Stomach (tissue), 9 donors: Measurements from ENCODE around the gene NAV1. TPM values are rescaled to one million over a fixed set of nuclear protein-coding genes. Genes with fewer than 3 reads are reported as not detected.

Experiments used
- DNase-seq, 2 donors: peaks; one replicate each; pipeline versions ENCODE4 v3.0.0 to v3.0.0-alpha.2; 2013 to 2019
- H3K27ac ChIP-seq, 5 donors: fragments of 200-600 bp in 4 of 5; sonication (generic) in 4 of 5; one replicate each; pipeline ENCODE4 v1.5.1; 2013 to 2019; ENCODE audit warnings: mild to moderate bottlenecking in 1 of 5, moderate library complexity in 1 of 5
- H3K27me3 ChIP-seq, 3 donors: fragments of 200-600 bp; sonication (generic); one replicate each; pipeline ENCODE4 v1.5.1; 2017 to 2019; ENCODE audit warnings: mixed run types in 1 of 3
- H3K36me3 ChIP-seq, 4 donors: fragments of 200-600 bp; sonication (generic); 1 replicate in 3 of 4; 2 replicates in 1 of 4; pipeline ENCODE4 v1.5.1; 2016 to 2019
- H3K4me1 ChIP-seq, 4 donors: fragments of 200-600 bp; sonication (generic); one replicate each; pipeline ENCODE4 v1.5.1; 2016 to 2019
- H3K4me3 ChIP-seq, 4 donors: fragments of 200-600 bp; sonication (generic) in 3 of 4; one replicate each; pipeline ENCODE4 v1.5.1; 2016 to 2019; ENCODE audit warnings: mild to moderate bottlenecking in 1 of 4
- H3K9me3 ChIP-seq, 4 donors: fragments of 200-600 bp; sonication (generic); one replicate each; pipeline ENCODE4 v1.5.1; 2016 to 2019
- CTCF ChIP-seq, 7 experiments: fragments of 450-650 bp in 4 of 7; fragments of 200-600 bp in 3 of 7; sonication (generic) in 3 of 7; IDR thresholded peaks; one replicate each; pipeline ENCODE4 v1.5.1; 2016 to 2019; ENCODE audit warnings: antibody characterized with exemption in 7 of 7, control low read depth in 2 of 7, mild to moderate bottlenecking in 1 of 7
- EP300 ChIP-seq: sonication (generic); formaldehyde crosslinking; IDR thresholded peaks from one replicate; pipeline ENCODE4 v1.6.1; 2017; ENCODE audit warnings: antibody characterized with exemption
- POLR2A ChIP-seq, 4 donors: fragments of 450-650 bp; IDR thresholded peaks; one replicate each; pipeline ENCODE4 v1.6.1; 2016; ENCODE audit warnings: antibody characterized with exemption in 4 of 4, control low read depth in 2 of 4, mild to moderate bottlenecking in 1 of 4, moderate library complexity in 1 of 4
- POLR2AphosphoS5 ChIP-seq, 3 donors: sonication (generic); formaldehyde crosslinking; IDR thresholded peaks; one replicate each; pipeline ENCODE4 v1.6.1; 2016; ENCODE audit warnings: antibody characterized with exemption in 3 of 3
- WGBS, 5 donors: extraction: QIAGEN DNeasy Blood & Tissue Kit in 3 of 5; methylation state at CpG; one replicate each; pipeline versions ENCODE4 v1.1.5 to v1.1.7; 2013 to 2018; 5-methylcytosine and 5-hydroxymethylcytosine counted together
- intact Hi-C: fragments of 100-400 bp; cut with DNase I; formaldehyde crosslinking; loops from one replicate; pipeline ENCODE4 v1.15.1; 2023; ENCODE audit warnings: low total_unique reads
- polyA plus RNA-seq, 3 donors: library from polyadenylated mRNA; stranded (reverse); fragments of 200-250 nt; gene quantifications; one replicate each; pipeline ENCODE4 v1.2.3, GENCODE V29; 2013
- total RNA-seq, 5 donors: library from RNA; depleted of rRNA; stranded (reverse); fragments of >200 nt; gene quantifications; one replicate each; pipeline versions ENCODE4 v1.1.0 to v1.2.3, GENCODE V29; 2014 to 2016
- donor health status: healthy with polysubstance abuse.
- donor health status: Bipolar disorder and iron deficiency.
- donor health status: healthy.

Gene NAV1
- total and polyA plus RNA-seq, 8 donors: 3.0 to 33.0 (median 11.9) TPM

GRCh38 chr1:201551096-201551495 is 12.2 kb downstream of the NAV1 start:
- TF ChIP-seq POLR2AphosphoS5 (IDR thresholded peaks at IDR 0.05) (no peak), CTCF (IDR thresholded peaks at IDR 0.05) (no peak), EP300 (no peak), POLR2A (IDR thresholded peaks at IDR 0.05) (no peak)
- Histone ChIP-seq H3K4me1 (peaks cover 0 to 22% (median 2%) of the 10 kb centered on the region in 4 donors), H3K27ac (no peak overlapping the region), H3K4me3 (no peak overlapping the region), H3K27me3 (no peaks in the 10 kb centered on the region), H3K36me3 (no peaks in the 10 kb centered on the region), H3K9me3 (no peaks in the 10 kb centered on the region)
- WGBS, 5 donors: 81 to 97% (median 89%) methylated on average over 3 of the region's 3 CpGs
- intact Hi-C loops: loop anchor here (10.0 kb wide), 1 partner anchor 244 kb away; no protein-coding TSS in a partner anchor
- DNase-seq: no peak

- Histone ChIP-seq H3K9me3 (no peaks in the 10 kb centered on the region), H3K36me3 (no peaks in the 10 kb centered on the region), H3K4me3 (no peak overlapping the region), H3K4me1 (peaks cover 0 to 31% (median 2%) of the 10 kb centered on the region in 4 donors), H3K27ac (no peak overlapping the region), H3K27me3 (no peaks in the 10 kb centered on the region)
- TF ChIP-seq POLR2A (IDR thresholded peaks at IDR 0.05) (no peak), POLR2AphosphoS5 (IDR thresholded peaks at IDR 0.05) (no peak), EP300 (no peak), CTCF (IDR thresholded peaks at IDR 0.05) (no peak)
- intact Hi-C loops: loop anchor here (10.0 kb wide), 1 partner anchor 243 kb away; no protein-coding TSS in a partner anchor
- 76 to 88% (median 83%) methylated on average over 10 to 12 of the region's 12 CpGs for WGBS, 5 donors
- peak in 1 of 2 donors; percentile 38 for DNase-seq
Measured at GRCh38 chr1:201551877-201552731, 13.2 kb downstream of the NAV1 start.

- no peak for DNase-seq
- WGBS, 5 donors: 38 to 63% (median 52%) methylated on average over 4 to 5 of the region's 5 CpGs
- H3K9me3 ChIP-seq: no peaks in the 10 kb centered on the region
- H3K4me3 ChIP-seq: no peak overlapping the region
- intact Hi-C loops: loop anchor here (10.0 kb wide), 1 partner anchor 242 kb away; no protein-coding TSS in a partner anchor
- peak overlapping the region in 3 of 5 donors; percentile 28 to 69 (median 28) for H3K27ac ChIP-seq
- H3K4me1 ChIP-seq: peaks cover 0 to 37% (median 2%) of the 10 kb centered on the region in 4 donors
- no peaks in the 10 kb centered on the region for H3K27me3 ChIP-seq
- no peaks in the 10 kb centered on the region for H3K36me3 ChIP-seq
- TF ChIP-seq POLR2A (IDR thresholded peaks at IDR 0.05): no peak
Measured at GRCh38 chr1:201552941-201553351, 14.0 kb downstream of the NAV1 start.

GRCh38 chr1:201553496-201554189 is 14.7 kb downstream of the NAV1 start:
- intact Hi-C loops: loop anchor here (10.0 kb wide), 1 partner anchor 241 kb away; no protein-coding TSS in a partner anchor

More at GRCh38 chr1:201553496-201554189, 14.7 kb downstream of the NAV1 start:
- Histone ChIP-seq H3K4me1 (peaks cover 0 to 37% (median 2%) of the 10 kb centered on the region in 4 donors), H3K36me3 (no peaks in the 10 kb centered on the region), H3K27me3 (no peaks in the 10 kb centered on the region), H3K9me3 (no peaks in the 10 kb centered on the region), H3K27ac (peak overlapping the region in 4 of 5 donors; percentile 23 to 69 (median 28)), H3K4me3 (no peak overlapping the region)
- 70 to 79% (median 75%) methylated on average over 8 of the region's 8 CpGs for WGBS, 5 donors
- no peak for TF ChIP-seq POLR2A (IDR thresholded peaks at IDR 0.05)
- no peak for TF ChIP-seq POLR2AphosphoS5 (IDR thresholded peaks at IDR 0.05)
- no peak for TF ChIP-seq EP300
- TF ChIP-seq CTCF (IDR thresholded peaks at IDR 0.05): no peak
- DNase-seq: no peak
